ENCODE results near the gene ROCK2. TPM values are rescaled to one million over a fixed set of nuclear protein-coding genes. Genes with fewer than 3 reads are reported as not detected.

The ROCK2 gene
- total and polyA plus RNA-seq, 2 of the 8 experiments (the other 6 are each of a cell fraction or from before 2014, with no cell fraction given), result 2.7 to 29.0 TPM

DNA sequence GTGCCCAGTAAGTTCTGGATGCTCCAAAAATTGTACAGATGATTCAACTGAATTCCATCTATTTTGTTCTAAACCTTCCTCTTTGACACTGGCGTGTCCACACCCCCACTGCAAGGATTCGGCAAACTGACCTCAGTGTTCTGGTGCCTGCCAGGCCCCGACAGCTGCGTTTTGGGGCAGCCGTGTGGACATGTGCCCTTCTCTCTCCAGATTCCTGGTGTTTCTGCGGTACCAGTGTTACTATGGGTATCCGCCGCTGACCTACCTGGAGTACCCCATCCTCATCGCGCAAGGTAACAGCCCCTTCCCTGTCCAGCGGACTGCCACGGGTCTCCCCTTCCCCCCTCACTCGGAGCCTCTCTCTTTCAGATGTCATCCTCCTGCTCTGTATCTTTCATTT, 184.2 kb downstream of the ROCK2 start (continued):
- TF ChIP-seq, protein P1, sequence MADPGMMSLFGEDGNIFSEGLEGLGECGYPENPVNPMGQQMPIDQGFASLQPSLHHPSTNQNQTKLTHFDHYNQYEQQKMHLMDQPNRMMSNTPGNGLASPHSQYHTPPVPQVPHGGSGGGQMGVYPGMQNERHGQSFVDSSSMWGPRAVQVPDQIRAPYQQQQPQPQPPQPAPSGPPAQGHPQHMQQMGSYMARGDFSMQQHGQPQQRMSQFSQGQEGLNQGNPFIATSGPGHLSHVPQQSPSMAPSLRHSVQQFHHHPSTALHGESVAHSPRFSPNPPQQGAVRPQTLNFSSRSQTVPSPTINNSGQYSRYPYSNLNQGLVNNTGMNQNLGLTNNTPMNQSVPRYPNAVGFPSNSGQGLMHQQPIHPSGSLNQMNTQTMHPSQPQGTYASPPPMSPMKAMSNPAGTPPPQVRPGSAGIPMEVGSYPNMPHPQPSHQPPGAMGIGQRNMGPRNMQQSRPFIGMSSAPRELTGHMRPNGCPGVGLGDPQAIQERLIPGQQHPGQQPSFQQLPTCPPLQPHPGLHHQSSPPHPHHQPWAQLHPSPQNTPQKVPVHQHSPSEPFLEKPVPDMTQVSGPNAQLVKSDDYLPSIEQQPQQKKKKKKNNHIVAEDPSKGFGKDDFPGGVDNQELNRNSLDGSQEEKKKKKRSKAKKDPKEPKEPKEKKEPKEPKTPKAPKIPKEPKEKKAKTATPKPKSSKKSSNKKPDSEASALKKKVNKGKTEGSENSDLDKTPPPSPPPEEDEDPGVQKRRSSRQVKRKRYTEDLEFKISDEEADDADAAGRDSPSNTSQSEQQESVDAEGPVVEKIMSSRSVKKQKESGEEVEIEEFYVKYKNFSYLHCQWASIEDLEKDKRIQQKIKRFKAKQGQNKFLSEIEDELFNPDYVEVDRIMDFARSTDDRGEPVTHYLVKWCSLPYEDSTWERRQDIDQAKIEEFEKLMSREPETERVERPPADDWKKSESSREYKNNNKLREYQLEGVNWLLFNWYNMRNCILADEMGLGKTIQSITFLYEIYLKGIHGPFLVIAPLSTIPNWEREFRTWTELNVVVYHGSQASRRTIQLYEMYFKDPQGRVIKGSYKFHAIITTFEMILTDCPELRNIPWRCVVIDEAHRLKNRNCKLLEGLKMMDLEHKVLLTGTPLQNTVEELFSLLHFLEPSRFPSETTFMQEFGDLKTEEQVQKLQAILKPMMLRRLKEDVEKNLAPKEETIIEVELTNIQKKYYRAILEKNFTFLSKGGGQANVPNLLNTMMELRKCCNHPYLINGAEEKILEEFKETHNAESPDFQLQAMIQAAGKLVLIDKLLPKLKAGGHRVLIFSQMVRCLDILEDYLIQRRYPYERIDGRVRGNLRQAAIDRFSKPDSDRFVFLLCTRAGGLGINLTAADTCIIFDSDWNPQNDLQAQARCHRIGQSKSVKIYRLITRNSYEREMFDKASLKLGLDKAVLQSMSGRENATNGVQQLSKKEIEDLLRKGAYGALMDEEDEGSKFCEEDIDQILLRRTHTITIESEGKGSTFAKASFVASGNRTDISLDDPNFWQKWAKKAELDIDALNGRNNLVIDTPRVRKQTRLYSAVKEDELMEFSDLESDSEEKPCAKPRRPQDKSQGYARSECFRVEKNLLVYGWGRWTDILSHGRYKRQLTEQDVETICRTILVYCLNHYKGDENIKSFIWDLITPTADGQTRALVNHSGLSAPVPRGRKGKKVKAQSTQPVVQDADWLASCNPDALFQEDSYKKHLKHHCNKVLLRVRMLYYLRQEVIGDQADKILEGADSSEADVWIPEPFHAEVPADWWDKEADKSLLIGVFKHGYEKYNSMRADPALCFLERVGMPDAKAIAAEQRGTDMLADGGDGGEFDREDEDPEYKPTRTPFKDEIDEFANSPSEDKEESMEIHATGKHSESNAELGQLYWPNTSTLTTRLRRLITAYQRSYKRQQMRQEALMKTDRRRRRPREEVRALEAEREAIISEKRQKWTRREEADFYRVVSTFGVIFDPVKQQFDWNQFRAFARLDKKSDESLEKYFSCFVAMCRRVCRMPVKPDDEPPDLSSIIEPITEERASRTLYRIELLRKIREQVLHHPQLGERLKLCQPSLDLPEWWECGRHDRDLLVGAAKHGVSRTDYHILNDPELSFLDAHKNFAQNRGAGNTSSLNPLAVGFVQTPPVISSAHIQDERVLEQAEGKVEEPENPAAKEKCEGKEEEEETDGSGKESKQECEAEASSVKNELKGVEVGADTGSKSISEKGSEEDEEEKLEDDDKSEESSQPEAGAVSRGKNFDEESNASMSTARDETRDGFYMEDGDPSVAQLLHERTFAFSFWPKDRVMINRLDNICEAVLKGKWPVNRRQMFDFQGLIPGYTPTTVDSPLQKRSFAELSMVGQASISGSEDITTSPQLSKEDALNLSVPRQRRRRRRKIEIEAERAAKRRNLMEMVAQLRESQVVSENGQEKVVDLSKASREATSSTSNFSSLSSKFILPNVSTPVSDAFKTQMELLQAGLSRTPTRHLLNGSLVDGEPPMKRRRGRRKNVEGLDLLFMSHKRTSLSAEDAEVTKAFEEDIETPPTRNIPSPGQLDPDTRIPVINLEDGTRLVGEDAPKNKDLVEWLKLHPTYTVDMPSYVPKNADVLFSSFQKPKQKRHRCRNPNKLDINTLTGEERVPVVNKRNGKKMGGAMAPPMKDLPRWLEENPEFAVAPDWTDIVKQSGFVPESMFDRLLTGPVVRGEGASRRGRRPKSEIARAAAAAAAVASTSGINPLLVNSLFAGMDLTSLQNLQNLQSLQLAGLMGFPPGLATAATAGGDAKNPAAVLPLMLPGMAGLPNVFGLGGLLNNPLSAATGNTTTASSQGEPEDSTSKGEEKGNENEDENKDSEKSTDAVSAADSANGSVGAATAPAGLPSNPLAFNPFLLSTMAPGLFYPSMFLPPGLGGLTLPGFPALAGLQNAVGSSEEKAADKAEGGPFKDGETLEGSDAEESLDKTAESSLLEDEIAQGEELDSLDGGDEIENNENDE (IDR thresholded peaks at IDR 0.05; ENCODE audit: insufficient replicate concordance, low read length), result no peak
- TF ChIP-seq RFX5 (IDR thresholded peaks at IDR 0.05; ENCODE audit: borderline replicate concordance, low read depth, low read length) (no peak), GTF2F1 (IDR thresholded peaks at IDR 0.05; ENCODE audit: borderline replicate concordance, low read depth, low read length) (no peak), CTCF (IDR thresholded peaks at IDR 0.05; ENCODE audit: control extremely low read depth in 1 of 3, insufficient read depth in 1 of 3, low read depth in 1 of 3, low read length in 3 of 3) (no peak), TAF7 (optimal IDR thresholded peaks at IDR 0.05; ENCODE audit: borderline replicate concordance, low read depth, low read length) (no peak)

Measured in H1 (cell line).